ENCODE data around the gene RAB3B. TPM values are rescaled to one million over a fixed set of nuclear protein-coding genes. Genes with fewer than 3 reads are reported as not detected.
"Not testable (repeated sequence)": the region's sequence is repeated elsewhere in the genome, so short reads cannot be mapped to it uniquely, and the experiment has no call there.

RAB3B gene
- total RNA-seq, 3 donors from 2014 or later, result 3.5 to 5.6 (median 3.6) TPM

- ATAC-seq, result peak; percentile 64
- Histone ChIP-seq H3K4me3 (no peak overlapping the region), H3K9me3 (no peaks in the 10 kb centered on the region), H3K36me3 (ENCODE audit: low read depth) (no peaks in the 10 kb centered on the region), H3K4me1 (ENCODE audit: low read depth) (no peaks in the 10 kb centered on the region)
- intact Hi-C loops (cut with DNase I, micrococcal nuclease), result no loop called here
- TF ChIP-seq CTCF (IDR thresholded peaks at IDR 0.05), result no peak
- no peak for DNase-seq
Measured at GRCh38 chr1:52008071-52008809, 17.7 kb upstream of the RAB3B start.

GRCh38 chr1:52007215-52008002, 16.9 kb upstream of the RAB3B start:
- peak; percentile 58 for ATAC-seq
- H3K9me3 ChIP-seq, result no peaks in the 10 kb centered on the region
- intact Hi-C loops (cut with DNase I, micrococcal nuclease), result no loop called here
- no peak overlapping the region for H3K4me3 ChIP-seq
- H3K4me1 ChIP-seq (ENCODE audit: low read depth), result no peaks in the 10 kb centered on the region
- DNase-seq, result peak in 1 of 3 donors; percentile 25
- H3K36me3 ChIP-seq (ENCODE audit: low read depth), result no peaks in the 10 kb centered on the region
- TF ChIP-seq CTCF (IDR thresholded peaks at IDR 0.05), result no peak

- H3K4me1 ChIP-seq (ENCODE audit: low read depth); ATAC-seq; H3K36me3 ChIP-seq (ENCODE audit: low read depth); H3K4me3 ChIP-seq; DNase-seq; intact Hi-C loops (cut with DNase I, micrococcal nuclease); H3K9me3 ChIP-seq: not testable (repeated sequence)
Measured at GRCh38 chr1:52006081-52006553, 15.6 kb upstream of the RAB3B start.

GRCh38 chr1:52005548-52005947, 15.0 kb upstream of the RAB3B start:
- ATAC-seq; H3K9me3 ChIP-seq; H3K4me3 ChIP-seq; H3K36me3 ChIP-seq (ENCODE audit: low read depth); H3K4me1 ChIP-seq (ENCODE audit: low read depth); DNase-seq; intact Hi-C loops (cut with DNase I, micrococcal nuclease): not testable (repeated sequence)

GRCh38 chr1:52003877-52004276, 13.4 kb upstream of the RAB3B start:
- TF ChIP-seq CTCF (IDR thresholded peaks at IDR 0.05), result no peak
- DNase-seq, result no peak
- no peak for ATAC-seq
- Histone ChIP-seq H3K4me1 (ENCODE audit: low read depth) (no peaks in the 10 kb centered on the region), H3K4me3 (no peak overlapping the region), H3K9me3 (no peaks in the 10 kb centered on the region), H3K36me3 (ENCODE audit: low read depth) (no peaks in the 10 kb centered on the region)
- intact Hi-C loops (cut with DNase I, micrococcal nuclease), result loop anchor here (2.0 kb wide), 1 partner anchor 107 kb away; no protein-coding TSS in a partner anchor

- DNase-seq (peak in 1 of 3 donors; percentile 93), ATAC-seq (peak; percentile 99)
- no peaks in the 10 kb centered on the region for H3K4me1 ChIP-seq (ENCODE audit: low read depth)
- no peaks in the 10 kb centered on the region for H3K9me3 ChIP-seq
- intact Hi-C loops (cut with DNase I, micrococcal nuclease), result loop anchor here (2.0 kb wide), 1 partner anchor 105 kb away; no protein-coding TSS in a partner anchor
- peak; percentile 78 for TF ChIP-seq CTCF (IDR thresholded peaks at IDR 0.05)
- H3K4me3 ChIP-seq, result no peak overlapping the region
- H3K36me3 ChIP-seq (ENCODE audit: low read depth), result no peaks in the 10 kb centered on the region
Measured at GRCh38 chr1:52002038-52002917, 11.8 kb upstream of the RAB3B start.
